Stimulated activated CD8-positive, alpha-beta memory T cell treated with anti-CD3 and anti-CD28 coated beads, Interleukin-15, amount 100 ng/mL, for 4 hours (primary cell): Measurements from ENCODE around the gene RHOC.

Experiments used
- DNase-seq, 2 donors: peaks; one replicate each; pipeline ENCODE4 v3.0.0-alpha.2; 2020; ENCODE audit warnings: low read depth in 2 of 2

RHOC gene

DNA sequence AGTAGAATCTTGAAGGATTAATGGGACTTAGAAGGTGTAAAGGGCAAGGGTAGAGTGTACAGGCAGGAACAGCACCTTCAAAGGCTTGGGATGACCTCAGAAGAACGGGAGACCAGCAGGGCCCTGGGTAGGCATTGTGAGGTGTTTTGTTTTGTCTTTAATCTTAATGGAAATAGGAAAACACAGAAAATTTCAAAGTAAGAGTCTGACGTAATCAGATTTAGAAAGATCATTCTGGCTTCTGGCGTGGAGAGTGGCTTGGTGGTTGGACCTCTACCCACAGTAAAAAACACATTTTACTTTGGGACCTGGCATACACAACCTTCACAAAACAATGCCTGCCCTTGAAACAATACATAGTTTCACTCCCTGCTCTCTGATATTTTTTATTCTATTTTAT lies 28.3 kb downstream of the RHOC start:
- no peak for DNase-seq

DNA sequence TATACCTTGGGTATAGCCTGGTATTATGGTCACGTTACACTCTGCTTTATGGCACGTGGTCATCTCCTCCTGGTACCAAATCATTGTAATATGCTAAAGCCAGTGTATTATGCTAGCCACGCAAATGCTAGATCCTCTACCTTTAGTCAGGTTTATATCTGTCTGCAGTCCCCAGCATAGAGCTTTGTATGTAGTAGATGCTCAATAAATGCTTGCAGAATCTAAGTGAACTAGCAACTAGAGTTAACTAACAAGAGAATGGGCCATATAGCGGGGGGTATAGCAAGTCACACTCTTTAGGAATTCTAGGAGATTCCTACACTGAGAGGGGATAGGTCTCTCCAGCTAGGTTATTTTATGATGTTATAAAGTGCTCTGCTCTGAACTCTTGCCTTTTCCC lies 29.4 kb downstream of the RHOC start:
- no peak for DNase-seq

- no peak for DNase-seq
These were observed 30.4 kb downstream of the RHOC start for GRCh38 chr1:112676543-112676942.

DNA sequence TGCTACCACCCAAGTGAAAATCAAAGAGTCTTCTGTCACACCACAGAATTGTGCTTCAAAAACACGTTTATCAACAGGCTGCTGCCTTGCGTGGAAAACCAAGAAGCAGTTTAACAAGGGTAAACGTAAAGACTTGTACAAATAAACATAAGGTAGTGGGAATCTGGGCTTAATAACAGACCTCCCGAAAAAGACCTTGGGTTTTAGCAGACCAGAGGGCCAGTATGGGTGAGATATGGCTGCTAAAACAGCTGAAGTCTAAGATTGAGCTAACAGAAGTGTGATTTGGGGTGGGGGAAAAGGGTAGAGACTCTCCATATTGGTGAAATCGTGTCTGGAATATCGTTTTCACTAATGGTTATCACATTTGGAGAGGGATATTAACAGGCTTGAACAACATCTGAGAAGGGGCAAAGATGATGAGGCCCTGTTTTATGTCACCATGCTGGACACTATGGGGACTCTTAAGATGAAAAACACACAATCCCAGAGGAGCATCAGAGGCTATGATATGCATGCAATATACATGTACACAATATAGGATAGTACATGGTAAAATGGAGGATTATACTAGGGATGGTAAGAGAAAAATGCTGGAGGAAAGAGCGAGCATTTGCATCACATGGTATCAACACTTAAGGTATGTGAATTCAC lies 31.1 kb downstream of the RHOC start:
- no peak for DNase-seq

- DNase-seq = no peak
These were observed 31.8 kb downstream of the RHOC start for GRCh38 chr1:112674986-112675727.

- DNase-seq = peak in 1 of 2 donors; percentile 31
These were observed 32.4 kb downstream of the RHOC start, which contains the start of gene MOV10 for GRCh38 chr1:112674440-112674985. TSS of gene MOV10 (plus strand) at chr1:112674659. CDS start at chr1:112674913, 254 bp downstream.

DNA sequence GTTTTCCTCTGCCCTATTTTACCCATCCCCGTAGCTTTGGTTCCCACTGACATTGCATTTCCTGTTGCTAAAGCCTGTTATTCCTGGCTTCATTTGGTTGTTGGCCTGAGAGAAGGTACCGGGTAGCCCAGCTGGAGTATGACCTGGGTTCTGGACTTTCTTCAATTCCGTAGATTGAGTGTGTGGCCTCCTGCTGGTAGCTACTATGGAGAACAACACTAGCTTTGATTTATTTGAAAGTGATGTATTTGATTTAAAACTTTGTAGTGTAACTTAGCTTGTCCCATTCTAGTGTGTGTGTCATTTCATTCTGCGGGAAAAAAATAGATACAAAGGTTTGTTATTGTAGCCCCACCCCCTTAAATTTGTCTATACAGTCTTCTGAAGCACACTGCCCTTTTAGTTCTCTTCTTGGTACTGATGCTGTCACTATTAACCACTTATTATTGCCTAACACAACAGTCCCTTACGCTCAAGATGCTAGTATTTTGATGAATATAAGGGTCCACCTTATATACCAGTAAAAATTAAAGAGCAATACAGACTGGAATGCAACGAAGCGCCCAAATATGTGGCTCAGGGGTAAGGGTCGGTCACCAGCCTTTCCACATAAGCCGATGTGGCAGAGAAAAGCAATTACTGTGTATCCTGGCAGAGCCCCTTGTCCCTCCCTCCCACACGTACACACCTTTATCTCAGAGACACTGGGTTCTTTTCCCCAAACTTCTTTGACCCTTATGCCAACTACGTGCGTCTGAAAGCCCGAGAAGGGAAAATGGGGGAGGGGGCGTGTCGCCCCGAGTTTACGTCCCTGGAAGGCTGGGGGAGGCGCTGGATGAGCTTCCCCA lies 33.1 kb downstream of the RHOC start:
- no peak for DNase-seq

GRCh38 chr1:112672842-112673241 lies 34.1 kb downstream of the RHOC start:
- DNase-seq = no peak

- no peak for DNase-seq
These were observed 34.9 kb downstream of the RHOC start for GRCh38 chr1:112672009-112672408.

GRCh38 chr1:112666946-112667345 lies 40.0 kb downstream of the RHOC start:
- no peak for DNase-seq

- no peak for DNase-seq
These were observed 41.1 kb downstream of the RHOC start for GRCh38 chr1:112665857-112666256.

- no peak for DNase-seq
These were observed 55.7 kb downstream of the RHOC start for GRCh38 chr1:112651205-112651604.
